ENCODE results near the gene ADGRG4.
"Not testable (repeated sequence)": the region's sequence is repeated elsewhere in the genome, so short reads cannot be mapped to it uniquely, and the experiment has no call there.

The ADGRG4 gene

GRCh38 chrX:136387951-136388502 lies 87.3 kb downstream of the ADGRG4 start:
- no peak for DNase-seq

GRCh38 chrX:136390921-136391320 lies 90.2 kb downstream of the ADGRG4 start:
- no peak for DNase-seq

DNA sequence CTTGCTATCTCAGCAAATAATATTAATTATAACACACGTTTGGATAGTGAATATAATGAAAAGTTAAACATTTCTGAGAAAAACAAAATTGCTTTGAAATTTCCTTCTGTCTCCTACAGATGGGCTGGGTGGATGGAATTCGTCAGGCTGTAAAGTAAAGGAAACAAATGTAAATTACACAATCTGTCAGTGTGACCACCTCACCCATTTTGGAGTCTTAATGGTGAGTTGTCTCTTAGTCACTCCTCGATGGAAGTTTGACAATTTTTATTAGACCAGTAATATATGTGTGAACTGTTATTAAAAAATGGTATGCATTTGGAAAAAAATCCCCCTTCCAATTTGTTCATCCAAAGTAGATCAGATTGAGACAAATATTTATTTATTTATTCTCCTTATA lies 94.5 kb downstream of the ADGRG4 start:
- no peak for DNase-seq

DNA sequence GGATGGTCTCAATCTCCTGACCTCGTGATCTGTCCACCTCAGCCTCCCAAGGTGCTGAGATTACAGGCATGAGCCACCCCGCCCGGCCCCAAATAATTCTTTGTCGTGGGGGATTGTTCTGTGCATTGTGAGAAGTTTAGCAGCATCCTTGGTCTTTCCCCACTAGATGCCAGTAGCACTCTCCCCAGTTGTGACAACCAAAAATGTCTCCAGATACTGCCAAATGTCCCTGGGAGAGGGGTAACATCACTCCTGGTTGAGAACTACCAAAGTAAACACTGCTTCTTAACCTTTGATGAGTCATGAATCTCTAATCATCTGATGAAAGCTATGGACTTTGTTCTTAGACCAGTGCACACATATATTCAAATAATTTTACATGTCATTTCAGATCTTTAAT lies 96.2 kb downstream of the ADGRG4 start:
- no peak for DNase-seq

GRCh38 chrX:136405126-136405525 lies 104.4 kb downstream of the ADGRG4 start:
- no peak for DNase-seq

DNA sequence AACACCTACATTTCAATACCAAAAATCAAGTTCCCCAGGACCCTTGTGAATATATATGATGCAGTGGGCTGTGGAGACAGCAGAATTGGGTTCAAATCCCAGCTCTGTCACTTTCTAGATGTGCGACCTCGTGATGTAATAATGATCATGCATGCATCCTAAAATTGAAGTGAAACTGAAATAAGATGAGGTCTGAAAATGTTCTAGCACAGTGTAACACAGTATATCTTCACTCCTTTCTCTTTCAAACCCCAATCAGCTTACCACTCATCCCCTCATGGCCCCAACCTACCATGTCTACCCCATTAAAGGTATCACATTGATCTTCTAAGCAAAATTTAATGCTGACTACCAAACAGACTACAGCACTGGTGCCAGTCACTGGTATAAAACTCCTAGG lies 117.0 kb downstream of the ADGRG4 start:
- DNase-seq: no peak

DNA sequence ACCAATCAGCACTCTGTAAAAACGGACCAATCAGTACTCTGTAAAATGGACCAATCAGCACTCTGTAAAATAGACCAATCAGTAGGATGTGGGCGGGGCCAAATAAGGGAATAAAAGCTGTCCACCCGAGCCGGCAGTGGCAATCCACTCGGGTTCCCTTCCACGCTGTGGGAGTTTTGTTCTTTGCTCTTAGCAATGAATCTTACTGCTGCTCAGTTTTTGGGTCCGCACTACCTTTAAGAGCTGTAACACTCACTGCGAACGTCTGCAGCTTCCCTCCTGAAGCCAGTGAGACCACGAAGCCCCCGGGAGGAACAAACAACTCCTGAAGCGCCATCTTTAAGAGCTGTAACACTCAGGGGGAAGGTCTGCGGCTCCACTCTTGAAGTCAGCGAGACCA lies 120.6 kb downstream of the ADGRG4 start:
- DNase-seq: no peak

DNA sequence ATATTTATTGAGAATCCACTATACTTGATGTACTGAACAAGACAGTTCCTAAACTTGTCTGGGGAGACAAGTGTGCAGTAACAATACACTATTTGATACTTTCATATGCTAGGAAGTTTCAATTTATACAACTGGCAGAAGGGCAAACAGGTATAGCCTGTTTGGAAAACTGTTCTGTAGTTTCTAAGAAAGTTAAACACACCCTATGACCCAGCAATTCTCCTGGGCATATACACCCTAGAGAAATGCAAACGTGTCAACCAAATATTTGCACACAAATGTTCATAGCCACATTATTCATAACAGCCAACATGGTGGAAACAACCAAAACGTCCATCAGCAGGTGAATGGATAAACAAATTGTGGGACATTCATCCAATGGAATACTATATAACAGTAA lies 123.0 kb downstream of the ADGRG4 start:
- no peak for DNase-seq

GRCh38 chrX:136425996-136426395 lies 125.2 kb downstream of the ADGRG4 start:
- DNase-seq: no peak

DNA sequence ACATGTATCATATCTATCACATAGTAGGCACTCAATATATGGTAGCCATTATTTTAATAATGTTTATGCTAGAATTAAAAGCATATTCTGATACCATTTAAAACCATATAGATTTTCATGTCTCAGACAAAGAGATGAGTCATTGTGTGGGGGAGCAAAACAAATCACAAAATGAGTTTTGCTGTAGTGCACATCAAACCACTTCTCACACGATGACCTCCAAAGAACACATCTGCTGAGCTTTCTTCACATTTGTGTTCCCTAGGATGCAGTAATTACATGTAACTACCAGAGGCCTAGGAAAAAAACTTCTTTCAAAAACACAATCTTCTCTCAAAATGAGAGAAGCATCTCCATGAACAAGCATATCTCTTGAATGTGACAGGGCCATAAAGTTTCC lies 130.9 kb downstream of the ADGRG4 start:
- no peak for DNase-seq

DNA sequence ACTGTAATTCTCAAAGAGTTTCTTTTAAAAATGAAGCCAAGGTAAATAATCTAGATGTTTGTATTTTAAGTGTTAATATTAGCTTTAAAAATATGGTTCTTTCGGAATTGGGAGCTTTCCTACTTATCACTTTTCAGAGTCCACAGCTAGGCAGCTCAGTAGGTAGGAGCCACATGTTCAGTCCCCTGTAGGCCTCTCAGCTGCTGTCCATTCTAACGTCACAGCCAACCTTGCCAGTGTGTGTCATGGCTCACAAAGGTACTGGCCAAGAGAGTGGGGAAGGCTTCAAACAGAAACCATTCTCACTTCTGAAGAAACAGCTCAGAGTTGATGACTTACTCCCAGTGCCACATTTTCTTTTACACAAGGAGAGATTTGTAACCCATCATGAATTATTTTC lies 137.0 kb downstream of the ADGRG4 start:
- no peak for DNase-seq

GRCh38 chrX:136438192-136438591 lies 137.4 kb downstream of the ADGRG4 start:
- DNase-seq: no peak

DNA sequence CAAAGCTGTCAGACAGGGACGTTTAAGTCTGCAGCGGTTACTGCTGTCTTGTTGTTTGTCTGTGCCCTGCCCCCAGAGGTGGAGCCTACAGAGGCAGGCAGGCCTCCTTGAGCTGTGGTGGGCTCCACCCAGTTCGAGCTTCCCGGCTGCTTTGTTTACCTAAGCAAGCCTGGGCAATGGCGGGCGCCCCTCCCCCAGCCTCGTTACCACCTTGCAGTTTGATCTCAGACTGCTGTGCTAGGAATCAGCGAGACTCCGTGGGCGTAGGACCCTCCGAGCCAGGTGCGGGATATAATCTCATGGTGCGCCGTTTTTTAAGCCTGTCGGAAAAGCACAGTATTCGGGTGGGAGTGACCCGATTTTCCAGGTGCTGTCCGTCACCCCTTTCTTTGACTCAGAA lies 144.9 kb downstream of the ADGRG4 start:
- not testable (repeated sequence) for DNase-seq

- no peak for DNase-seq
Measured at GRCh38 chrX:136446208-136446607, 145.4 kb downstream of the ADGRG4 start.

DNA sequence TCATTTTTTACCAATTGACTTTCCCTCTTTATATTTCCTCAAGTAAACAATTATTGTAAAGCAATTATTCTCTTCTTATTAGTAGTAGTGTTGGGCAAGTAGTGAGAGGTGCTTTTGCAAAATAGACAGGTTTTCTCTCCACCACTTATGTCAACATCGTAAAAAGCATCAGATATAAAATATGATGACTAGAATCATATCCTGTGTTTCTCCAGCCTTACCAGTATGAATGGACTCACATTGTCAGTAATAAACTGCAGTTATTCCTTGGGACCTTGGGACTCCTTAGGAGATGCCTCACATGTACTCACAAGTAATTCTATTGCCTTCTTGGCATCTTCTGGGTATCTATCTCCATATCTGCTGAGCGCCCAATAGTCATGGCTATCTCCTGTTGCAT lies 146.5 kb downstream of the ADGRG4 start:
- no peak for DNase-seq

- DNase-seq: no peak
Measured at GRCh38 chrX:136447968-136448367, 147.2 kb downstream of the ADGRG4 start.

GRCh38 chrX:136450050-136450830 lies 149.5 kb downstream of the ADGRG4 start:
- DNase-seq: no peak

DNA sequence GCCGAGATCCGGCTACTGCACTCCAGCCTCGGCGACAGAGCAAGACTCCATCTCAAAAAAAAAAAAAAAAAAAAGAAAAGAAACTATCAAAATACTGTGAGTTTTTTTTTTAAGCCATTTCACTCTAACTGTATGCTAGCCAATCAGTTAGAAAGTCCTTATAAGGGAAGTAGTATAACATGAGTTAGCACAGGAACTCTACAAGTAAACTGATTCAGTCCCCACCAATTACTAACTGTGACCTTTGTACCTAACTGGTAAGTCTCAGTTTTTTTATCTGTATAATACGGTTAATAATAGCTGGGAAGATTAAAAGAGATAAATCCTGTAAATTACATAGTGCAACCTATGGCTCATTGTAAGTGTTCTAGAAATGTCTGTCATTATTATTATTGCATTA lies 151.9 kb downstream of the ADGRG4 start:
- no peak for DNase-seq

DNA sequence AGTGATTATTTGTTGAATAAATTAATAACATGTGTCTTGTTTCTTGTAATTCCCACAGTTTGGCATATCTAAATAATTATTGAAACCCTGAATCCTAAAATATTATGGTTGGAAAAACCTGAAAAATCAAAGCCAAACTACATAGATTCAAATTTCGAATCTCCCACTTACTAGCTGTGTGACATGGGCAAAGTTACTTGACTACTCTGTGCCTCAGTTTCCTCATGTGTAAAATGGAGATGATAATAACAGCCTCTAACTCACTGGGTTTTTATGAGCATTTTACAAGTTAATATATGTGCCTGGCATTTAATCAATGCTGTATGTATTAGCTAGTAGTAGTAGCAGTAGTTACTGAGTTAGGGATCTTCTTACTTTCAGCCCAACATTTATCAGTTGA lies 152.4 kb downstream of the ADGRG4 start:
- no peak for DNase-seq

DNA sequence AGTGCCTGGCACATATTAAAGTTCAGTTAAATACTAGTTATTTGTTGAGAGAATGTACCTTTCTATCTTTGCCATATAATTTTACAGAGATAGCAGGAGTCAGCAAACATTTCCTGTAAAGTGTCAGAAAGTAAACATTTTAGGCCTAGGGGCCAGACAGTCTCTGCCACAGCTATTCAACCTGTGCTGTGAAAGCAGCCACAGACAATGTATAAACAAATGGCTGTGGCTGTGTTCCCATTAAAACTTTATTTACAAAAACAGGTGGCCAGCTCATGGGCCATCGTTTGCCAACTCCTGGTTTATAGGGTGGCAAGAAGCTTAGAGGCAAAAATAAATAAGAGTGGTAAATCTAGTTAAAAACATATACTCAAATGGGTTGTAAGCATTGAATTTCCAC lies 153.0 kb downstream of the ADGRG4 start:
- no peak for DNase-seq

GRCh38 chrX:136456133-136456532 lies 155.4 kb downstream of the ADGRG4 start:
- DNase-seq: no peak

- DNase-seq: no peak
Measured at GRCh38 chrX:136457303-136457917, 156.6 kb downstream of the ADGRG4 start.

- DNase-seq: no peak
Measured at GRCh38 chrX:136464589-136464988, 163.8 kb downstream of the ADGRG4 start.

Data from NK-92 treated with Interleukin-12 subunit alpha and Interleukin-12 subunit beta, amount 100 ng/mL, for 24 hours (cell line).